Fibroblast of villous mesenchyme (primary cell): ENCODE results near the gene SFMBT2. TPM values are rescaled to one million over a fixed set of nuclear protein-coding genes. Genes with fewer than 3 reads are reported as not detected.
"Not testable (repeated sequence)": the region's sequence is repeated elsewhere in the genome, so short reads cannot be mapped to it uniquely, and the experiment has no call there.

Experiments used
- DNase-seq: peaks from one replicate; pipeline ENCODE4 v3.0.0-alpha.2; 2010; ENCODE audit warnings: low read depth
- H3K4me3 ChIP-seq: 2 replicates; pipeline ENCODE4 v1.5.1; 2011; ENCODE audit warnings: low read depth, mild to moderate bottlenecking, low read length
- CTCF ChIP-seq: IDR thresholded peaks from 2 replicates; pipeline ENCODE4 v1.5.1; 2012; ENCODE audit warnings: low read depth, mild to moderate bottlenecking, low read length; ENCODE audit not compliant: insufficient read depth
- total RNA-seq: library from RNA; depleted of rRNA; stranded (reverse); fragments of >200 nt; gene quantifications from 2 replicates; pipeline ENCODE4 v1.2.3, GENCODE V29; 2012

Gene SFMBT2
- total RNA-seq, 1 donor, result 1.7 TPM

- TF ChIP-seq CTCF, result no peak
- DNase-seq, result no peak
- H3K4me3 ChIP-seq, result no peak overlapping the region
Measured at GRCh38 chr10:7192831-7193361, 217.9 kb downstream of the SFMBT2 start.

- H3K4me3 ChIP-seq, result no peak overlapping the region
- no peak for TF ChIP-seq CTCF
- DNase-seq, result no peak
Measured at GRCh38 chr10:7192061-7192460, 218.8 kb downstream of the SFMBT2 start.

GRCh38 chr10:7190772-7191171, 220.1 kb downstream of the SFMBT2 start:
- not testable (repeated sequence) for H3K4me3 ChIP-seq, DNase-seq

- no peak overlapping the region for H3K4me3 ChIP-seq
- DNase-seq, result no peak
- no peak for TF ChIP-seq CTCF
Measured at GRCh38 chr10:7189909-7190308, 220.9 kb downstream of the SFMBT2 start.

- TF ChIP-seq CTCF, result no peak
- no peak for DNase-seq
- no peak overlapping the region for H3K4me3 ChIP-seq
Measured at GRCh38 chr10:7188456-7189050, 222.3 kb downstream of the SFMBT2 start.

GRCh38 chr10:7186387-7187018, 224.3 kb downstream of the SFMBT2 start:
- peak; percentile 11 for DNase-seq
- no peak overlapping the region for H3K4me3 ChIP-seq
- TF ChIP-seq CTCF, result no peak

- no peak for TF ChIP-seq CTCF
- H3K4me3 ChIP-seq, result no peak overlapping the region
Measured at GRCh38 chr10:7185367-7185690, 225.5 kb downstream of the SFMBT2 start.

More at GRCh38 chr10:7185367-7185690, 225.5 kb downstream of the SFMBT2 start:
- no peak for DNase-seq
